ENCODE results near the gene MRS2.

DNA sequence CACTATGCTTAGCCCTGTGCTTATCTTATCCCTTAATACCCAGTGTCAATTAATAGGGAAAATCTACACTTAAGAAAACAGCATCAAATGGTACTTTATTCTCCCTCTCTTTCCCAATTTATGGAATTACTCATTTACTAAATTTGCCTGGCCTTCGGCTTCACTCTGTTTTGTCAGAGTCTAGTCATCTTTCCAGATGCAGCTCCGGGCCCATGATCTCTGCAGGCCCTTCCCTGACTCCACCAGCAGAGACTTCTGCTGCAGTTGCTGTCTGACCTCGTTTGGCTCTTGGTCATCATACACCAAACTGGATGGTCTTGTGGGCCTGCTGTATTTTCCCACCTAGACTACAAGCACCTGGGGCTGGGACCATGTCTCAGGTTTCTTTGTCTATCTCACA lies 27.4 kb downstream of the MRS2 start:
- TF ChIP-seq, protein P1, sequence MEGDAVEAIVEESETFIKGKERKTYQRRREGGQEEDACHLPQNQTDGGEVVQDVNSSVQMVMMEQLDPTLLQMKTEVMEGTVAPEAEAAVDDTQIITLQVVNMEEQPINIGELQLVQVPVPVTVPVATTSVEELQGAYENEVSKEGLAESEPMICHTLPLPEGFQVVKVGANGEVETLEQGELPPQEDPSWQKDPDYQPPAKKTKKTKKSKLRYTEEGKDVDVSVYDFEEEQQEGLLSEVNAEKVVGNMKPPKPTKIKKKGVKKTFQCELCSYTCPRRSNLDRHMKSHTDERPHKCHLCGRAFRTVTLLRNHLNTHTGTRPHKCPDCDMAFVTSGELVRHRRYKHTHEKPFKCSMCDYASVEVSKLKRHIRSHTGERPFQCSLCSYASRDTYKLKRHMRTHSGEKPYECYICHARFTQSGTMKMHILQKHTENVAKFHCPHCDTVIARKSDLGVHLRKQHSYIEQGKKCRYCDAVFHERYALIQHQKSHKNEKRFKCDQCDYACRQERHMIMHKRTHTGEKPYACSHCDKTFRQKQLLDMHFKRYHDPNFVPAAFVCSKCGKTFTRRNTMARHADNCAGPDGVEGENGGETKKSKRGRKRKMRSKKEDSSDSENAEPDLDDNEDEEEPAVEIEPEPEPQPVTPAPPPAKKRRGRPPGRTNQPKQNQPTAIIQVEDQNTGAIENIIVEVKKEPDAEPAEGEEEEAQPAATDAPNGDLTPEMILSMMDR (IDR thresholded peaks at IDR 0.05; ENCODE audit: low read length): no peak
- TF ChIP-seq EZH2 (optimal IDR thresholded peaks at IDR 0.05; ENCODE audit: low read depth, low read length) (no peak), EZH2phosphoT487 (IDR thresholded peaks at IDR 0.05; ENCODE audit: low read length) (no peak)
